ENCODE results near the gene DAND5. TPM values are rescaled to one million over a fixed set of nuclear protein-coding genes. Genes with fewer than 3 reads are reported as not detected.

DAND5 gene
- total and polyA plus RNA-seq, 2 of the 13 experiments (the other 11 are each of a cell fraction or from before 2014, with no cell fraction given) = 0.04 TPM; not detected in 1

GRCh38 chr19:13017306-13018034, 48.1 kb downstream of the DAND5 start:
- DNase-seq (ENCODE audit: low spot score) (no peak), ATAC-seq (no peak), FAIRE-seq (no peak)
- BruUV-seq (replicated peaks) = no TSS peak
- ChIA-PET POLR2A (interaction anchor here (1.4 kb wide), 1 partner anchor 44 kb away, joined by 3 read pairs; no protein-coding TSS in a partner anchor), CTCF (ENCODE audit: low intra/inter-chr PET ratio, low total read pairs) (no interaction called here)
- in situ Hi-C loops (cut with HindIII; ENCODE audit: extremely low pct_ligation_motif_present, low pct_unique_long_range_greater_than_20kb) (no loop called here), intact Hi-C loops (cut with micrococcal nuclease; ENCODE audit: unreplicated experiment) (no loop called here)
- H3K9me3 ChIP-seq (ENCODE audit: low read length) = no peaks in the 10 kb centered on the region
- no peak for TF ChIP-seq SMARCE1 (IDR thresholded peaks at IDR 0.05; ENCODE audit: borderline replicate concordance)
- TF ChIP-seq ZNF572 (CRISPR knock-in tag; IDR thresholded peaks at IDR 0.05) = no peak
- TF ChIP-seq ETV6 (CRISPR knock-in tag; conservative IDR thresholded peaks at IDR 0.05) = no peak
- TF ChIP-seq ZNF282 (IDR thresholded peaks at IDR 0.05; ENCODE audit: partially characterized antibody) = no peak
- TF ChIP-seq E2F2 (CRISPR knock-in tag; IDR thresholded peaks at IDR 0.05; ENCODE audit: borderline replicate concordance) = no peak
- no peak for TF ChIP-seq SRSF1 (optimal IDR thresholded peaks at IDR 0.05; ENCODE audit: low read depth, low read length)
- TF ChIP-seq TSC22D2 (CRISPR knock-in tag; IDR thresholded peaks at IDR 0.05; ENCODE audit: borderline replicate concordance) = no peak
- TF ChIP-seq NRL (CRISPR knock-in tag; IDR thresholded peaks at IDR 0.05; ENCODE audit: borderline replicate concordance) = no peak
- no peak for TF ChIP-seq ZNF260 (CRISPR knock-in tag; IDR thresholded peaks at IDR 0.05; ENCODE audit: borderline replicate concordance, low read depth)
- TF ChIP-seq TAF1 (CRISPR knock-in tag; IDR thresholded peaks at IDR 0.05) = no peak
- TF ChIP-seq TIGD3 (CRISPR knock-in tag; IDR thresholded peaks at IDR 0.05; ENCODE audit: borderline replicate concordance) = no peak
- TF ChIP-seq ZNF496 (CRISPR knock-in tag; IDR thresholded peaks at IDR 0.05; ENCODE audit: insufficient replicate concordance) = no peak
- no peak for TF ChIP-seq TEAD2 (CRISPR knock-in tag; IDR thresholded peaks at IDR 0.05)
- no peak for TF ChIP-seq SKIL (CRISPR knock-in tag; IDR thresholded peaks at IDR 0.05; ENCODE audit: borderline replicate concordance)
- H3K27ac ChIP-seq (ENCODE audit: extremely low read length, insufficient read depth, low read length) = no peak overlapping the region
- H3K79me2 ChIP-seq (ENCODE audit: insufficient read depth, low read length) = peaks cover 43% of the 10 kb centered on the region
- no peaks in the 10 kb centered on the region for H4K20me1 ChIP-seq (ENCODE audit: insufficient read depth, low read length)
- no peak overlapping the region for H2AFZ ChIP-seq (ENCODE audit: low read length)
- H3K4me1 ChIP-seq (ENCODE audit: insufficient read depth, low read length) = peaks cover 58% of the 10 kb centered on the region
- H3K27me3 ChIP-seq (ENCODE audit: control insufficient read depth in 1 of 2, insufficient read depth in 2 of 2, low read length in 2 of 2) = no peaks in the 10 kb centered on the region
- WGBS (ENCODE audit: low lambda C conversion rate) = 97% methylated on average over 14 of the region's 14 CpGs
- H3K4me3 ChIP-seq (replicated peaks in 1 of 3; ENCODE audit: insufficient read depth in 1 of 3, low read depth in 2 of 3, low read length in 3 of 3) = no peak overlapping the region
- H3K36me3 ChIP-seq (replicated peaks in 1 of 2; ENCODE audit: control insufficient read depth in 1 of 2, insufficient read depth in 2 of 2, low read length in 2 of 2) = peaks cover 0 to 2% of the 10 kb centered on the region in 2 experiments; a peak in 1 of 5 replicates
- H3K4me2 ChIP-seq (ENCODE audit: low read depth, low read length) = no peak overlapping the region
- no peak overlapping the region for H3K9ac ChIP-seq (ENCODE audit: insufficient read depth, low read depth, low read length)

Measured in HepG2 (cell line).